DOHH2 (cell line): ENCODE measurements around the gene SLCO4C1.

Source experiments
- H3F3A ChIP-seq: fragments of 200-600 bp; sonication (generic), shearing (Covaris generic); 2 replicates; pipeline ENCODE4 v1.6.0; 2016; ENCODE audit warnings: antibody characterized with exemption, mild to moderate bottlenecking; ENCODE audit not compliant: control insufficient read depth, insufficient read depth
- H3K27ac ChIP-seq: fragments of 200-600 bp; sonication (generic); 2 replicates; pipeline ENCODE4 v1.5.1; 2014; ENCODE audit warnings: low read depth, mild to moderate bottlenecking, low read length, moderate library complexity
- H3K27me3 ChIP-seq: fragments of 200-600 bp; sonication (generic); 2 replicates; pipeline ENCODE4 v1.6.1; 2014; ENCODE audit warnings: mild to moderate bottlenecking, low read length, mixed read lengths; ENCODE audit not compliant: control insufficient read depth
- H3K36me3 ChIP-seq: fragments of 200-600 bp; sonication (generic); 2 replicates; pipeline ENCODE4 v1.6.1; 2014; ENCODE audit warnings: mild to moderate bottlenecking, low read length, moderate library complexity, mixed read lengths; ENCODE audit not compliant: control insufficient read depth
- H3K4me1 ChIP-seq: fragments of 200-600 bp; sonication (generic); 2 replicates; pipeline ENCODE4 v1.6.1; 2014; ENCODE audit warnings: mild to moderate bottlenecking, low read length, mixed read lengths; ENCODE audit not compliant: control insufficient read depth
- H3K4me2 ChIP-seq: fragments of 200-600 bp; sonication (generic); 2 replicates; pipeline ENCODE4 v1.6.0; 2014; ENCODE audit warnings: mild to moderate bottlenecking, low read length, moderate library complexity
- H3K4me3 ChIP-seq: fragments of 200-600 bp; sonication (generic); 2 replicates; pipeline ENCODE4 v1.5.1; 2014; ENCODE audit warnings: mild to moderate bottlenecking, low read length, mixed read lengths
- H3K79me2 ChIP-seq: fragments of 200-600 bp; sonication (generic); 2 replicates; pipeline ENCODE4 v1.6.1; 2014; ENCODE audit warnings: mild to moderate bottlenecking, low read length, mixed read lengths; ENCODE audit not compliant: control insufficient read depth
- H3K9me2 ChIP-seq: fragments of 200-600 bp; sonication (generic); replicated peaks from 2 replicates; pipeline ENCODE4 v1.6.1; 2014; ENCODE audit warnings: mild to moderate bottlenecking, low read length, mixed read lengths; ENCODE audit not compliant: control insufficient read depth
- H3K9me3 ChIP-seq: fragments of 200-600 bp; sonication (generic); 2 replicates; pipeline ENCODE4 v1.6.1; 2014; ENCODE audit warnings: antibody characterized with exemption, low read length, mixed read lengths; ENCODE audit not compliant: control insufficient read depth, insufficient read depth
- H4K20me1 ChIP-seq: fragments of 200-600 bp; sonication (generic); 2 replicates; pipeline ENCODE4 v1.6.0; 2014; ENCODE audit warnings: low read depth, mild to moderate bottlenecking, antibody characterized with exemption, low read length, moderate library complexity; ENCODE audit not compliant: control insufficient read depth, insufficient read depth
- EZH2phosphoT487 ChIP-seq: fragments of 200-600 bp; sonication (generic); IDR thresholded peaks from 2 replicates; pipeline ENCODE4 v1.6.1; 2017; ENCODE audit warnings: borderline replicate concordance, mild to moderate bottlenecking, antibody characterized with exemption, low read length, moderate library complexity, mixed read lengths
- TF ChIP-seq, protein P1 (sequence below): fragments of 200-600 bp; sonication (generic); IDR thresholded peaks from one replicate; pipeline ENCODE4 v1.5.1; 2014; ENCODE audit warnings: antibody characterized with exemption, mild to moderate bottlenecking, low read depth, low read length; ENCODE audit not compliant: poor library complexity, severe bottlenecking

The SLCO4C1 gene

DNA sequence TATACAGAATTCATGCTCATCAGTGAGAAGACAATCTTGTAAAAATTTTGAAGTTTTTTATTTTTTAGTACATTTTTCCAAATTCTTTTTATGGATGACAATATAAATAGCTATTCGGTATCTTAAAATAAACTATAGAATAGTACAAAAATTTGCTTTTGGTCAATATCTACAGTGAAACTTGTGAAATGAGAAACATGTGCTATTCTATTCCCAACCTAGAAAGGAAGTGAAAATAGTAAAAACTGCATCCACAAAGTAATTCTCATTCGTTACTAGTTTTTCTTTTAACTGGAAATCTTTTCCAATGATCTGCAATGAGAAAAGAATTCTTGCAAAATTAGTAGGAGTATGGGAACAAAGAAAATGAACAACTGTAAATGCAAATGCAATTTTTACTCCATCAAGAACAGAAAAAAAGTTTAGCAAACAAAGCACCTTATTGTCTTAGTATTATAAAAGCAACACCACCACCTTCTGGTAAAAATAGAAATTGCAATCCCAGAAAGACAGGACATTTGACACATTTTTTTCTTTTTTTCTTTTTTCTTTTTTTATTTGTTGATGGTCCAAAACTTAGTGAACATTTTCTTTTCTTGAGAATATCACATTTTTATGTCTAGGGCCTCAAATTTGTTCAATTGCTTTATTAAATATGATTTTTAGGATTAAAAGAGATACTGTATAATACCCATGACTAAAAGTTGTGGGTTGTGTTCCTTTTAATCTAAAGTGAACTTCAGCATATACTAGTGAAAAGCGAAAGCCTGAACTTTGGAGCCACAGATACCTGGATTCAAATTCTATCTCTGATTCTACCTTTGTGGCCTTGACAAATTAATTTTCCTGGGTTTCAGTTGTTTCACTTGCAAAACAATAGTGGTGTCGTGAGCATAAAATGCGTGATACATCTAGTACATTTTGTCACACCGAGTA, 72.3 kb downstream of the SLCO4C1 start:
- no peak overlapping the region for H3K4me2 ChIP-seq
- H3K27ac ChIP-seq: no peak overlapping the region
- no peaks in the 10 kb centered on the region for H3K36me3 ChIP-seq
- no peak overlapping the region for H3K4me3 ChIP-seq
- H3K4me1 ChIP-seq: no peaks in the 10 kb centered on the region
- H3K27me3 ChIP-seq: no peaks in the 10 kb centered on the region
- H3F3A ChIP-seq: no peaks in the 10 kb centered on the region
- H3K79me2 ChIP-seq: no peaks in the 10 kb centered on the region
- H4K20me1 ChIP-seq: no peaks in the 10 kb centered on the region
- TF ChIP-seq, protein P1, sequence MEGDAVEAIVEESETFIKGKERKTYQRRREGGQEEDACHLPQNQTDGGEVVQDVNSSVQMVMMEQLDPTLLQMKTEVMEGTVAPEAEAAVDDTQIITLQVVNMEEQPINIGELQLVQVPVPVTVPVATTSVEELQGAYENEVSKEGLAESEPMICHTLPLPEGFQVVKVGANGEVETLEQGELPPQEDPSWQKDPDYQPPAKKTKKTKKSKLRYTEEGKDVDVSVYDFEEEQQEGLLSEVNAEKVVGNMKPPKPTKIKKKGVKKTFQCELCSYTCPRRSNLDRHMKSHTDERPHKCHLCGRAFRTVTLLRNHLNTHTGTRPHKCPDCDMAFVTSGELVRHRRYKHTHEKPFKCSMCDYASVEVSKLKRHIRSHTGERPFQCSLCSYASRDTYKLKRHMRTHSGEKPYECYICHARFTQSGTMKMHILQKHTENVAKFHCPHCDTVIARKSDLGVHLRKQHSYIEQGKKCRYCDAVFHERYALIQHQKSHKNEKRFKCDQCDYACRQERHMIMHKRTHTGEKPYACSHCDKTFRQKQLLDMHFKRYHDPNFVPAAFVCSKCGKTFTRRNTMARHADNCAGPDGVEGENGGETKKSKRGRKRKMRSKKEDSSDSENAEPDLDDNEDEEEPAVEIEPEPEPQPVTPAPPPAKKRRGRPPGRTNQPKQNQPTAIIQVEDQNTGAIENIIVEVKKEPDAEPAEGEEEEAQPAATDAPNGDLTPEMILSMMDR: peak; percentile 63
- TF ChIP-seq EZH2phosphoT487: no peak
- H3K9me2 ChIP-seq: no peaks in the 10 kb centered on the region
- H3K9me3 ChIP-seq: no peaks in the 10 kb centered on the region

DNA sequence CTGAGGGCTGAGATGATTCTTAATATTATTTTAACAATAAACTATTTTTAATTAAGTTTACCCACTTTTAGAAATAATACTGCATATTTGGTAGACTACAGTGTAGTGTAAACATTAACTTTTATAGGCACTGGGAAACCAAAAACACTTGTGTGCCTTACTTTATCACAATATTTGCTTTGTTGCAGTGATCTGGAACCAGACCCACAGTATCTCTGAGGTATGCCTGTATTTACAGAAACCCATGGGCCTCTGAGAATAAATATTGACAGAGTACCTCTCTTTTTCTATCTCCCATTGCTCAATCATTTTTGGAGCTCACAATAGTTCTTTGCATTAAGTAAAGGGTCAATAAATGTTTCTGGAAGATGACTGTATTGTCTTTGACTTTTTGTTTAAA, 73.3 kb downstream of the SLCO4C1 start:
- H3K9me2 ChIP-seq: no peaks in the 10 kb centered on the region
- H3K9me3 ChIP-seq: no peaks in the 10 kb centered on the region
- no peaks in the 10 kb centered on the region for H3F3A ChIP-seq
- no peaks in the 10 kb centered on the region for H3K27me3 ChIP-seq
- H3K4me2 ChIP-seq: no peak overlapping the region
- no peaks in the 10 kb centered on the region for H3K4me1 ChIP-seq
- TF ChIP-seq, protein P1: no peak
- no peak for TF ChIP-seq EZH2phosphoT487
- no peaks in the 10 kb centered on the region for H4K20me1 ChIP-seq
- no peak overlapping the region for H3K27ac ChIP-seq
- H3K36me3 ChIP-seq: no peaks in the 10 kb centered on the region
- H3K4me3 ChIP-seq: no peak overlapping the region
- H3K79me2 ChIP-seq: no peaks in the 10 kb centered on the region

DNA sequence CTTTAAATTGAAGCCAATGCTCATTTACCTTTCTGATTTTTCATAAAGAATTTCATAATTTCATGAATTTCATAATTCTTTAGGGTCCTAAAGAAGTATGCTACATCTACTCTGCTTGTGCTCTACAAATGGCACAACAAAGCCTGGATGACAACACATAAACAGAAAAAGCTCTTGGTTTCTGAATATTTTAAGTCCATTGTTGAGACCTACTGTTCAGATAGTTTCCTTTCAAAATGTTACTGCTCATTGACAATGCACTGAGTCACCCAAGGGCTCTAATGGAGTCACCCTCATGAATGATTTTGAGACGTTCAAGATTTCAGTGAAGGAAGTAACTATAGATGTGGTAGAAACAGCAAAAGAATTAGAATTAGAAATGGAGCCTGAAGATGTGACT, 74.1 kb downstream of the SLCO4C1 start:
- Histone ChIP-seq H3K9me3 (no peaks in the 10 kb centered on the region), H3K4me2 (no peak overlapping the region), H3K4me1 (no peaks in the 10 kb centered on the region), H4K20me1 (no peaks in the 10 kb centered on the region), H3K36me3 (no peaks in the 10 kb centered on the region), H3K9me2 (no peaks in the 10 kb centered on the region), H3K27me3 (no peaks in the 10 kb centered on the region), H3K27ac (no peak overlapping the region), H3K4me3 (no peak overlapping the region), H3F3A (no peaks in the 10 kb centered on the region), H3K79me2 (no peaks in the 10 kb centered on the region)
- TF ChIP-seq, protein P1: no peak
- TF ChIP-seq EZH2phosphoT487: no peak
